ENCODE measurements around the gene ICAM2.
"Not testable (repeated sequence)": the region's sequence is repeated elsewhere in the genome, so short reads cannot be mapped to it uniquely, and the experiment has no call there.

Gene ICAM2

DNA sequence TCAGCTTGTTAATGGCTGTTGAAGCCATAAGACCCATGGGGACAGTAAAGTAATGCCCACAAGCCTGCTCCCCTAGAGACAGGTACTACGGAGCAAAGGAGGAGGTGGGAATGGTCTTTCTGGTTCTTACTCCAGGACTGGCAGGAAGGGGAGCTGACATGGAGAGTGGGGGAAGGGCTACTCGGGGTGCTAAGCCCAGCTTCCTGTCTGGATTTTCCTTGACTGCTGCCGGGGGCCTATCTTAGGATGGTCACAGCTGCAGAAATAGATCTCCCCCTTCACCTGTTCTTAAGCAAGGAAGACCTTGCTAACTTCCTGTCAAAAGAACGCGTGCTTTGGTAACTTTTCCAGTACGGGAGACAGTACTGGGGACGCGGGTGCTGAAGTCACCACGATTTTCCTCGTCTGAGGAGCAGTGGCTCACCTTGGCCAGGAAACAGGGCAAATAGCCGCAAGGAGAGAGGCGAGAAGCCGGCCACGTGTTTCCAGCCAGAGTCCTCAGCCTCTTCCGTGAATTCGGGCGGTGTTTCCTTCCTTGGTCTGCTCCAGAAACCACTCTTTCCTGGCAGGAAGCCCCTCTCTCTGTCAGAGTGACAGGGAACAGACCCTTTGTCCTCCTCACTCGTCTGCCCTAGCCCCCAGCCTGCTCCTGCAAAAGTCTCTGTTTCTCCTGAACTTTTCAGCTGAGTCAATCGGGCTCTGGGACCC lies 22.9 kb downstream of the ICAM2 start:
- no peak for DNase-seq (ENCODE audit: low spot score)

DNA sequence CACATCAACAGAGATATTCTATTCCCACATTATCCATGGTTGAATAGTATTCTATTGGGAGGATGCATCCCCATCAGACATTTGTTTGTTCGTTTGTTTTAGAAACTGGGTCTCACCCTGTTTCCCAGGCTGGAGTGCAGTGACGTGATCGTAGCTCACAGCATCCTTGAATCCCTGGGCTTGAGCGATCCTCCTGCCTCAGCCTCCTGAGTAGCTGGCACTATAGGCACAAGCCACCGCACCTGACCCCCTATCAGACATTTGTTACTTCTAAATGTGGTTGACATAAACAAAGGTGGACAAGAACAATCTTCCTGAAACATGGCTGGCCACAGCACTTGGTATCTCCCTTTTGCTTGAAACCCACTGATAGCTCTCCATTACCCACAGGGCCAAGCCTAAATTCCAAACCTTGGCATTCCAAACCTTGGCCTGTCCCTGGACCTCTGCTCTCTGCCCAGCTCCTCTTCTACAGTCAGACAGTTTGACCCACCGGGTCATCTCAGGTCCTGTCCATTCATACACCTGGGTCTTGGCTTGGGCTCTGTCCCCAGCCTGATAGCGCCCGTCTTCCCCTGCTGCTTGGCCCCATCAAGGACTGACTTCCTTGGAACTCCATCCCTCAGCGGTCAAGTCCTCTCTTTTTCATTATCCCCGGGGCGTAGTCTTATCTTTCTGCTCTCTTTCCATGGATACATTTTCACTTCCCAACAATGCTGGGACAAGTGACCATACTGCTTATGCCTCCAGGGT lies 23.8 kb downstream of the ICAM2 start:
- DNase-seq (ENCODE audit: low spot score): no peak

DNA sequence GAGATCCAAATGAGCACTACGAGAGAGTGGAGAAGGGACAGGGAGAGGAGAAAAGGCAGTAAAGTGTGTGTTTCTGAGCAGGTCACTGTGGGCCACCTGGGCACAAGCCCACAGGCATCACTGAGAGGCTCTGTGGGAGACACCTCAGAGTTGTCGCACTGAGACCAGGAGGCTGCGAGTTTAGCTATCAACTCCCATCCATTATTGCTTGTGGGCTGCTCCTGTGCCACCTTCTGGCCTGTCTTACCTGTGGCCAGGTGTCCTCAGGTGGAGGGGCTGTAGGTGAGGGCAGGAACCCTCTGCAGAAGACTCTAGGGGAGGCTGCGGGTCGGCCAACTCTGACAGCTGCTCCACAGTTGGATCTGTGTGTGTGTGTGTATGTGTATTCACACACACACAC lies 24.8 kb downstream of the ICAM2 start:
- no peak for DNase-seq (ENCODE audit: low spot score)

DNA sequence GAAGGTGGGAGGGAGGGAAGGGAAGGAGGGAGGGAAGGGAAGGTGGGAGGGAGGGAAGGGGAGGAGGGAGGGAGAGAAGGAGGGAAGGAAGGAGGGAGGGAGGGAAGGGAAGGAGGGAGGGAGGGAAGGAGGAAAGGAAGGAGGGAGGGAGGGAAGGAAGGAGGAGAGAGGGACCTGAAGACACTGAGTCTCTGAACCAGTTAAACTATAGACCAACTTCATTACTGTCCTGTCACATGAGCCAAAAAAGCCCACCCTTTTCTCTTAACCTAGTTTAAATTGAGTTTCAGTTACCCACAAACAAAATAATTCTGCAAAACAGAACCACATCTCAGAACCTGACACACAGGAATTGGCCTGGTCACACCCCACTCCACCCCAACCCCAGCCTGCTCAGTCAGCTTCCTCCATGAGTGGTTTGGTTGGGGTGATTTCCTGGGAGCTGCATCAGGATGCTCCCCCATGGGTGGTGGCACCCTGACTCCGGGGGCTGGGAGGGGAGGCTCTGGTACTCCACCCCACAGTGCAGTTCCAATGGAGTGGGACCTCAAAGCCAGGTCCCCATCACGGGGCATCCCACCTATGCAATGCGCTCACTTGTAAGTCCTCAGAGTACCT lies 27.0 kb downstream of the ICAM2 start:
- peak; percentile 72 for DNase-seq (ENCODE audit: low spot score)

DNA sequence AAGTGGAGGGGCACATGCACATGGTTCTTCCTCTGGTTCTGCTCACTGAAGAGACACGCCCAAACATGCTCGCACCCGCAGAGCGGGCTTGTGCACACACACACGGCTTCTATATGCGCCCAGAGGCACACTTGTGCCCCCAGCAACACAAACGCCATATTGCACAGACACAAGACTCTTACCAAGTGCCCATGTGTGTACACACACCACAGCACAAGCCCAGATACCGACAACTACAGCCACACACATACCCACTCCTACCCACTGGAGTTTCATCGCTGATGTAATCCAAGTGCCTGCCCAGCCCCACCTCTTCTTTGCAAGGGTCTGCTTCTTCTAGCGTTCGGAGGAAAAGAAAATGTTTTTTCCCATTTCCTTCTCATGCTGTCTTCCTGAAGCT lies 28.8 kb downstream of the ICAM2 start:
- DNase-seq (ENCODE audit: low spot score): no peak

DNA sequence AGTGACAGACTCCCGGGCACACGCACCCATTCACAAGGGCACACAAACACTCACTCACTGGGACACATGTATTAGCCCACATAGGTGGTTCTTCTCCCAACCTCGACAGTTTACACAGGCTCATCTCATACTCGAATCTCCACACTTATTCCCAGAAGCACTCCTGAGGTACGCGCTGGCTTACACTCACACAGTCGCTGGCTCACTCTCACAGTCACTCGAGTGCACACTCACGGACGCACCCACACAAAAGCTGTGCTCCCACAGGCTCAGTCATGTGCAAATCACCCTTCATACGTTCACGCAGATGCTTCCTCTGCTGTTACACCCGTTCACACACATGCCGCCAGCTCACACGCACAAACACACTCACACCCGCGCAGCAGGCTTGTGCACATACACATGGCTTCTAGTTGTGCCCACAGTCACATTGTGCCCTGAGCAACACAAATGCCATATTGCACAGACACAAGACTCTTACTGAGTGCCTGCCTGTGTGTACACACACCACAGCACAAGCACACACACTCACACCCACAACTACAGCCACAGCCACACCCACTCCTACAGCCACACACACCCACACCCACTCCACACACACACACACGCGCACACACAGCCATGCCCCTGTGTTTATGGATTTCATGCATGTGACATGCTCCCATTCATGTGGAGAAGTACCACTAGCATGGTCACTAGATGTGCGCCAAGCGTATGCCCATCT lies 30.6 kb downstream of the ICAM2 start:
- no peak for DNase-seq (ENCODE audit: low spot score)

DNA sequence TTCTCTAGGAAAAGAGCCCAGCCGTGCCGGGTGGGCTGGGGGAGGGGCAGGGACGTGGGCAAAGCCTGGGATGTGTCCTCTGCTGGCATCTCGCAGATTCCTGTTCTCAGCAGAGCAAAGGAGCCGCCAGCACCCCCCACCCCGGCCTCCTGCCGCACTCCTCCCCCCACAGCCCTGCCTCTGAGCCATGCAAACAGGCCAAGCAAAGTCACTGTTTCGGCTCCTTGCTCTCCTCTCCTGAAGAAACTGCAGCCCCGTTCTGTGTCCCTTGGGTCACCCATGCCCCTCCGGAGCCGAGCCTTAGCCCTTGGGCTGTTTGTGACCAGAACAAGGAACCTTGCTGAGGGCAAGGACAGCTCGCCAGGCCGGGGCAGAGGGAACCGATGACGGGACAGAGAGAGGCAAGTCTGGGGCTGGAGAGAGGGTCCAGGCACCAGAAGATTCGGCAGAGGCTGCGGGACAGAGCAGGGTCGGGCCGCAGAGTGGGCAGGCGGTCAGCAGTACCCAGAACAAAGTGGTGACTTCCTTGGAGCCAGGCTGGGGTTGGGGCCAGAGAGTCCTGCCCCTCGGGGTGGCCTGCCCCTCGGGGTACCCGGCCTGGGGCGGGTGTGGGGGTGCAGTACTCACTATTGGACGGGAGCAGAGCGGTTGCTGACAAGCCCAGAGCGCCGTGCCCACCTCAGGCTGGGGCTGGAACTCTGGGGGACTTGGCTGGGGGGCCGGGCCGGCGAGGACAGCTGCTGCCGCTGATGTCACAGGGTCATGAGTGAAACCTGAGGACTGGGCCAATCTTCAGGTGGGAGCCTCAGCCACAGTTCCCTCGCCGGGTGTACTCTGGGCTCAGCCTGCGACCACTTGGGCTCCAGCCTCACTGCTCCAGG lies 31.5 kb downstream of the ICAM2 start:
- DNase-seq (ENCODE audit: low spot score): no peak

DNA sequence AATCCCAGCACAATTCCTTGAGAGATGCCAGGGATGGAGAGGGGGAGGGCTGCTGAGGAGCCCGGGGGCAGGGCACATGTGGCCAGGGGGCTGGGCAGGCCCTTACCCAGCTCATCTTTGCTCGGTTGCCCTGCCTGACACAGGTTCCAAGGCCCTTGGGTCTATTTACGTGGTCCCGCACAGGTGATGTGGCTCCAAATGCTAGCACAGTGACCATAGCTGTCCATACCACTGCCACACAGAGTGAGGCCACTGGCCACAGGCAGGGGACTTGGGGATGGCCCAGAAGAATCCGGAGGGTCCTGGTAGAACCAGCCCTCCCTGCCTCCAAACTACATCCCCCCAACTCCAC lies 32.3 kb downstream of the ICAM2 start:
- DNase-seq (ENCODE audit: low spot score): no peak

DNA sequence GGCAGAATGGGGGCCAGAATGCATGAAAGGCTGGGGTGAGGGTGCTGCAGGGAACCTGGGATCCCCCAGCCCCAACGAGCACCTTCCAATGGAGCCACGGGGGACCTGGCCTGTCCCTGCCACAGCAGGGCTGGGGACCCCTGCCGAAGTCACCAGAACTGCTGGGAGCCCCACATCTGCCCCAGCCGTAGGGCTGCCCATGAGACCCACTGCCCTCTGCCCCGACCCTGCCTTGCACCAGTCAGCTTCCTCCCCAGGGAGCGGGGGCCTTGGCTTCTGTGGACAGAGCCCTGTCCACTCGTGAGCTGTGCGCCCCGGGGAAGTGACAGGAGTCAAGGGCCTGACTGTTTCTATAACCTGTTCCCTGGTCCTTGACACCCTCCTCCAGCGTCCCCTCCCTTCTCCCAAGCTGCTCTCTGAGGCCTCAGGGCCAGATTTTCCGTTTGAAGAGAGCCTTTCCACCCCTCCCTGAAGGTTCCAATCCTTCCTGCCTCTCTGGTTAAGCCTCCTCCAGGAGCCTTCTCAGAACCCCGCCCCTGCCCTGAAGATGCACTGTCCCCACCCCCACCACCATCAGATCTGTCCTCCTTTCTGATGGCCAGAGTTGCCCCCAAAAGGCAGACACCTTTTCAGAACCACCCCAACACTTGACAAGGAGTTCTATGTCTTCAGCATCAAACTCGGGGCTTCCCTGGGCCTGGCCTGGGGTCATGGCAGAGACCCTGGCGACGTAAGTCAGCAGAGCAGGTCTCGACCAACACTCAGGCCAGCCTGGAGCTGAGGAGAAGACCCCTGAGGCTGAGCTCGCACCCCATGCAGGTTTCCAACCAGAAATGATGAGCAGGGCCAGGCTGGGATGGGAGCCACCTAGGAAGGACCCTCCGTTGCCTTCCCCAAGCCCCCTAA lies 33.0 kb downstream of the ICAM2 start:
- DNase-seq (ENCODE audit: low spot score): no peak

DNA sequence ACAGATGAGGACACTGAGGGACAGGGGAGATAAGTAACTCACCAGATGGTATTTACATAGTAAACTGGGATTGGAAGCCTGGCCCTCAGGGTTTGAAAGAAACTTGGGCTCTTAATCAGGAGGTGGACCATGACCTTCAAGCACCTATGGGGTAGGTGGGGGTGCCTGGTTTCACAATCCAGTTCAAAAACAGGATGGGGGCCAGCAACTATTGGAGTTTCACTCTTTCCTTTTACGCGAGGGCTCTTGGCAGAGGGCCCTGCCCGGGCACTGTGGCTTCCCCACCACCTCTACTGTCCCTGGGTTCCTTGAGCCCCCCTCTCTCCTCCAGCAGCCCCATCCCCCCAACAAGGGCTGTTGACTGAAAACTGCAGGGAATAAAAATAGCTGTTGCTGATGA lies 33.6 kb downstream of the ICAM2 start:
- DNase-seq (ENCODE audit: low spot score): no peak

DNA sequence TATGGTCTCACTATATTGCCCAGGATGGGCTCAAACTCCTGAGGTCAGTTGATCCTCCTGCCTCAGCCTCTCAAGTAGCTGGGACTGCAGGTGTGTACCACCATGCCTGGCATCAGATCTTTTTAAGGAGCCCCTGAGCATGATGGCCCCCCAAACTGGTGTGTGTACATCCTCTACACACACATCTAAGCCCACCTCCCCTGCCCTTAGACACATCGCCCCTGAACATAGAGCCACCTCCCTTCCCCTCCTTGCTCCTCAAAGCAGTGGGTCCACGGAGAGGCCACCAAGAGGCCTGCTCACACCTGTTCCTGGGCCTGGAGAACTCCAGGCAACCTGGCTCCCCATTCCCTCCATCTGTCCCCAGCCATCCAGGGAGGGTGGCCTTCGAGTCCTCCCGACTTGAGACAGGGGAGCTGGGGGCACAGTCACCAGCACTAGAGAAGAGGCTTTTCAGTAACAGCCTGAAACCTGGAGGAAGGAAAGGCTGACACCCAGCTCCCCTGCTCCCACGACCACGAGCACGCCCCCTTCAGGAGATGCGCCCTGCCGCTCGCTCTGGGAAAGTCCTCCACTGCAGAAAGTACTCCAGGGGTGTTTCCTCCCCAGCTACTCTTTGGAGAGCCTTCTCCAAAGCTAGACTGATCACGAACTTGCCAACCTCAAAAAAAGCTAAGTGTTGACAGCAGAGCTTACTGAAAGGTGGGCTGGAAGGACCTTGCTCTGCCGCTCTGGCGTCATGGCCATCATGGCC lies 34.9 kb downstream of the ICAM2 start:
- DNase-seq (ENCODE audit: low spot score): no peak

DNA sequence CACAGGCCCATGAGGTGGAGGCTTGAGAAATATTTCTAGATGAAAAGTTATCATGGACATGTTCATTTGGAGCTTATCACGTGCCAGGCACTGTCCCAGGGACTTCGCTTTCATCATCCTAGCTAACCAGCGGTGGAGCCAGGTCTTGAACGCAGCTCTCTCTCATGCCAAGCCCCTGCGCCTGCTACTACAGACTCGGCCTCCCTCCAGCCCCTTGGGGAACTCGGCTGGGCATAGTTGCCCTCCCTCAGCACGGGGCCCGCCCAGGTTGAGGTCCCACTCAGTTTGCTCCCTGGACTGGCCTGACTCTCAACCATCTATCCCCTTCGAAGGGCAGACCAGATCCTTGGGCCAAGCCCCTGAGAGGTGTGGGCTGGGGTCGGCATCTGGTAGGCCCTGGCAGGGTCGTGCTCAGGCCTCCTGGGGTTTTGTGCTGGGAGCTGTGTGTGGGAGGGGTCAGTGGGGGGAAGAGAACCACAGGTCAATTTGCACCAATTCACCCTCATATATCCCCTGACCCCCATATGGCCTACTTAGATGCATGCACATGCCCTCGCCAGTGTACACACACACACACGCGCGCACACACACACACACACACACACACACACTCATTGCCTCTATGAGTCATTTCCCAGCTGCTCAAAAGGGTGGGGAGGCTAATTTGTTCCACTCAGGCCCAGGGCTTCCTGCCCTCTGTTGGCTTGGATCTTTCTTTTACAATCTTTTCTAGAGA lies 35.6 kb downstream of the ICAM2 start:
- peak; percentile 85 for DNase-seq (ENCODE audit: low spot score)

DNA sequence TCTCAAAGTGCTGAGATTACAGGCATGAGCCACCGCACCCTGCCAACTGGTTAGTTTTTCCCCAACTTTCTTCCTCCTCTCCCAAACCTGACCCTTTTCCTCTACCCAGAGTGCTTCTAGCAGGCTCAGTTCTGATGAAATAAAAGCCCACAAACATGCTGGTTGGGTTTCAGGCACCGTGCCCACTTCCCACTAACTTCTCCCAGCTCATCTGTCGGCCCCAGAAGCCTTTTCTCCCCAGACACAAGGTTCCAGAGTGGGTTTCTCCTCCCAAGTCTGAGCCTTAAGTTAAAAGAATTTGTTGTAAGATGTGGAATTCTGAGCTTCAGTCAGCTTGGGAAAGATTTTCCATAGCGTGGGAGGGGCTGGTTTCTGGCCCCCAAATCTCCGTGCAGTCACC lies 36.2 kb downstream of the ICAM2 start:
- no peak for DNase-seq (ENCODE audit: low spot score)

DNA sequence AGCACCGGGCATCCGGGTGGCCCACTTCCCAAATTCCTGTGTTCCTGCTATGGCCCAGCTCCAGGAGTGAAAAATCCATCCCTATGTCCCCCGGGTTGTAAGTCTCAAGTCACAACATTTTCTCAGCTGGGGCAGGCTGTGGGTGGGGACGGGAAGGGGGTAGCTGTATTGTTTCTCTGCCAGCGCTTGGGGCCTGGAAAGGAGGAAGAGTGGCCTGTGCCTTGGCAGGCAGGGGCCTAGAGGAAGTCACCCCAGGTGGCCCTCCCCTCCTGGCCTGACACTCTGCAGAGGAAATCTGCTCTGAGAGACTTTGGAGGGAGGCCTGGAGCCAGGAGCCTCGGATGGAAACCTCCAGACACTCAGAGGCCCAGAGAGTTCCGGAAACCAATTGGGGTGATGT lies 37.1 kb downstream of the ICAM2 start:
- no peak for DNase-seq (ENCODE audit: low spot score)

DNA sequence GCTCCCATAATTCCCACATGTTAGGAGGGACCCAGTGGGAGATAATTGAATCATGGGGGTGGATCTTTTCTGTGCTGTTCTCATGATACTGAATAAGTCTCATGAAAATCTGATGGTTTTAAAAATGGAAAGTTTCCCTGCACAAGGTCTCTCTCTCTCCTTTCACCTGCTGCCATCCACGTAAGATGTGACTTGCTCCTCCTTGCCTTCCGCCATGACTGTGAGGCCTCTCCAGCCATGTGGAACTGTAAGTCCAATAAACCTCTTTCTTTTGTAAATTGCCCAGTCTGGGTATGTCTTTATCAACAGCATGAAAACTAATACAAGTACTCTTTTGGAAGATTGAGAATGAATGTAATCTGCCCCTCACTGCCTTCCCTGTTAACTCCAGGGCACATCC lies 37.8 kb downstream of the ICAM2 start:
- DNase-seq (ENCODE audit: low spot score): not testable (repeated sequence)

DNA sequence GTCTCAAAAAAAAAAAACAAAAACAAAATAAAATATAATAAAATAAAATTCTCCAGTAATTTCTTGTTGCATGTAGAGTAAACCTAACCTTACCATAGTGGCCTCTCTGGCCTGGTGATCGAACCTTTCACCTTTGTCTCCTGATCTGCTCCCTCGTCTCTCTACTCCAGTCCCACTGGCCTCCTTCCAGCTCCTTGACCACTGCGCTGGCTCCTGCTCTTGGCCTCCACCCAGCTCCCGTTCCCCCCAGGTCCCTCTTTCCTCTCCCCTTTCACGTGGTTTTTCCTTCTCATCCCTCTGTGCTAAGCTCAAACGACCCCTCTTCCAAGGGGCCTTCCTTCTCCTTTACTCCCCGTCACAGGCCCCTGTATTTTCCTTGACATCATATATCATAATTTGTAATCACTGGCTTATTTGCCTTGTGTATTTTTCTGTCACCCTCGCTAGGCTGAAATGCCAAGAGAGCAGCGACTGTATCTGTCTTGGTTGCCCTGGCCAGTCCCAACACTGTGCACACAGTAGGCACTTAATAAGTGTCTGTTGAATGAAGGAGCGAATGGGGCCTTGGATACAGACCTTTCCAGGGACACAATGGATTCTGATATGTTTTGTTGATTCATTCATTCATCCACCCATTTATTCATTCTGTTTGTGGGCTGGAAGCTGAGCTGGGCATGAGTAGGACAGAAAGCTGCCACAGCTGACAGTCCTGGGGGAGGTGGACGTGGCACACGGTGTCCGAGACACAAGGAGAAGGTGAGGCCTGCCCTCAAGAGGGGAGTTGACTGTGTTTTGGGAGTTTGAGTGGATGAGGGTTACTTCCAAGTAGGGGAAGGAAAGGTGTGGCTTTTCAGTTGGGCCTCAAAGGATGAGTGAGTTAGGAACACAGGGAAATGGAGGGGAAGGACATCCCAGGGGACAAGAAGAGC lies 41.9 kb downstream of the ICAM2 start:
- DNase-seq (ENCODE audit: low spot score): no peak

DNA sequence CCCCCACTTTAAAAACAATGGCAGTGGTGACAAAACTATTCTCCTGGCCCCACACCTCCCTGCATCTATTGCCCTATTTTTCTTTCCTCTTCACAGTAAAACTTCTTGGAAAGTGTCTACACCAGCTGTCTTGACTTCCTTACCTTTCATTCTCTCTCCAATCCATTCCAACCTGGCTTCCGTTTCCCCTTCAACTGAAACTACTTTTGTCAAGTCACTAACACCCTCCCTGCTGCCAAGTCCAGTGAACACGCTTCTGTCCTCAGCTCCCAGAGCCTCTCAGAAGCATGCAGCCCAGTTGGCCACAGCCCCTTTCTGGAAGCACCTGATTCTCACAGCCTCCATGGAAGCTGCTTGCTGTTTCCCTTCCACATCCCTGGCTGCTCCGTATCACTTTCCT lies 43.7 kb downstream of the ICAM2 start:
- no peak for DNase-seq (ENCODE audit: low spot score)

DNA sequence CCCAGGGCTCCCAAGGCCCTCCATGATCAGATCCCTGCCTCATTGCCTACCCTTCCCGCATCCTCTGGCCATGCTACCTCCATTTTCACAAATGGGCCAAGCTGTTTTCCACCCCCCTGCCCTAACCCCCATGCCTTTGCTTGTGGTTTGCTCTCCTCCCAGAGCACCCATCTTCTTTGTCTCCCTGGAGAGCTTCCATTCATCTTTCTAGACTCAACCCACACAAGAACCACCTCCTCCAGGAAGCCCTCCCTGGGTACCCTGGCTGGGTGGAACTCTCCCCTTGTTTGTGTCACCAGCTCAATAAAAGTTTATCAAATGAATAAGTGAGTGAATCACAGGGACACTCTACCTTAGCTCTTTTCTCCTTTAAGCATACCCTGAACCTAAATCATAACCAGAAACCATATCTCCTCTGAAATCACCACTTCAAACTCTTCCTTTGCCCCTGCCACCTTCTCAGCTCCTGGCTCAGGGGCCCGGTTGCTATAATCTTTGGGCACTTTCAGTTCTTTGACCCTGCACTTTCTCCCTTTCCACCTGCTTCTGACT lies 44.8 kb downstream of the ICAM2 start:
- no peak for DNase-seq (ENCODE audit: low spot score)

Data from CD4-positive, alpha-beta T cell treated with Interleukin-15 for 4 hours (primary cell).